Testis (tissue), 2 donors: Measurements from ENCODE around the gene EWSR1.

Experiments
- POLR2A ChIP-seq: fragments of 450-650 bp; IDR thresholded peaks from one replicate; pipeline ENCODE4 v1.6.1; 2017; ENCODE audit warnings: antibody characterized with exemption, mild to moderate bottlenecking, moderate library complexity
- TF ChIP-seq, protein P1 (sequence below), 3 experiments: fragments of 450-650 bp in 2 of 3; fragments of 200-600 bp in 1 of 3; sonication (generic) in 1 of 3; IDR thresholded peaks; one replicate each; pipeline ENCODE4 v1.5.1; 2016 to 2019; ENCODE audit warnings: antibody characterized with exemption in 3 of 3, mild to moderate bottlenecking in 2 of 3, moderate library complexity in 1 of 3

- TF ChIP-seq, protein P1, sequence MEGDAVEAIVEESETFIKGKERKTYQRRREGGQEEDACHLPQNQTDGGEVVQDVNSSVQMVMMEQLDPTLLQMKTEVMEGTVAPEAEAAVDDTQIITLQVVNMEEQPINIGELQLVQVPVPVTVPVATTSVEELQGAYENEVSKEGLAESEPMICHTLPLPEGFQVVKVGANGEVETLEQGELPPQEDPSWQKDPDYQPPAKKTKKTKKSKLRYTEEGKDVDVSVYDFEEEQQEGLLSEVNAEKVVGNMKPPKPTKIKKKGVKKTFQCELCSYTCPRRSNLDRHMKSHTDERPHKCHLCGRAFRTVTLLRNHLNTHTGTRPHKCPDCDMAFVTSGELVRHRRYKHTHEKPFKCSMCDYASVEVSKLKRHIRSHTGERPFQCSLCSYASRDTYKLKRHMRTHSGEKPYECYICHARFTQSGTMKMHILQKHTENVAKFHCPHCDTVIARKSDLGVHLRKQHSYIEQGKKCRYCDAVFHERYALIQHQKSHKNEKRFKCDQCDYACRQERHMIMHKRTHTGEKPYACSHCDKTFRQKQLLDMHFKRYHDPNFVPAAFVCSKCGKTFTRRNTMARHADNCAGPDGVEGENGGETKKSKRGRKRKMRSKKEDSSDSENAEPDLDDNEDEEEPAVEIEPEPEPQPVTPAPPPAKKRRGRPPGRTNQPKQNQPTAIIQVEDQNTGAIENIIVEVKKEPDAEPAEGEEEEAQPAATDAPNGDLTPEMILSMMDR (IDR thresholded peaks at IDR 0.05) = no peak
- TF ChIP-seq POLR2A = no peak
These were observed 30.6 kb downstream of the EWSR1 start for GRCh38 chr22:29298641-29299040.
